ENCODE results near the gene ARMCX4.

DNA sequence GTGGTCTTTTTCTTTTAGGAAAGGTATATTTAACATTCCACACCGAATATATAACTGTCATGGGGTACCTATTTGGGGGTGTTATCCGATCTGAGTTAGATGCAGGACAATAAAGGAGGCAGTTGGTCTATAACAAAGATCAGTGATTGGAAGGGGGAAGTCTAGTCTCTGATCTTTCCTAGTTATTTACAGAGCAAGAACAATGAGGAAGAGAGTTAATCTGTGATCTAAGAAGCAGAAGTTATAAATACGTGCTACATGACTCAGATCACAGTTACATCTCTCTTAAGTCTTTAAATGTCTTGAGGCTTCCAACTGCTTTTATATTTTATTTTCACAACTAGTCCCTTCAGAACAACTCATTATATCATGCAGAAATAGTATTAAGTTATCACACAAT lies 33.2 kb upstream of the ARMCX4 start:
- no peak for TF ChIP-seq EZH2 (IDR thresholded peaks at IDR 0.05; ENCODE audit: low read depth)
- TF ChIP-seq, protein P1, sequence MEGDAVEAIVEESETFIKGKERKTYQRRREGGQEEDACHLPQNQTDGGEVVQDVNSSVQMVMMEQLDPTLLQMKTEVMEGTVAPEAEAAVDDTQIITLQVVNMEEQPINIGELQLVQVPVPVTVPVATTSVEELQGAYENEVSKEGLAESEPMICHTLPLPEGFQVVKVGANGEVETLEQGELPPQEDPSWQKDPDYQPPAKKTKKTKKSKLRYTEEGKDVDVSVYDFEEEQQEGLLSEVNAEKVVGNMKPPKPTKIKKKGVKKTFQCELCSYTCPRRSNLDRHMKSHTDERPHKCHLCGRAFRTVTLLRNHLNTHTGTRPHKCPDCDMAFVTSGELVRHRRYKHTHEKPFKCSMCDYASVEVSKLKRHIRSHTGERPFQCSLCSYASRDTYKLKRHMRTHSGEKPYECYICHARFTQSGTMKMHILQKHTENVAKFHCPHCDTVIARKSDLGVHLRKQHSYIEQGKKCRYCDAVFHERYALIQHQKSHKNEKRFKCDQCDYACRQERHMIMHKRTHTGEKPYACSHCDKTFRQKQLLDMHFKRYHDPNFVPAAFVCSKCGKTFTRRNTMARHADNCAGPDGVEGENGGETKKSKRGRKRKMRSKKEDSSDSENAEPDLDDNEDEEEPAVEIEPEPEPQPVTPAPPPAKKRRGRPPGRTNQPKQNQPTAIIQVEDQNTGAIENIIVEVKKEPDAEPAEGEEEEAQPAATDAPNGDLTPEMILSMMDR (conservative IDR thresholded peaks at IDR 0.05) = no peak
